Small intestine (tissue), 7 donors: Measurements from ENCODE around the gene SYCP2L. TPM values are rescaled to one million over a fixed set of nuclear protein-coding genes. Genes with fewer than 3 reads are reported as not detected.
A peak's percentile ranks its signal among the peaks of the same experiment; 100 is the strongest.
"Not testable (repeated sequence)": the region's sequence is repeated elsewhere in the genome, so short reads cannot be mapped to it uniquely, and the experiment has no call there.

Experiments used
- DNase-seq, 2 donors: peaks; one replicate each; pipeline versions ENCODE4 v3.0.0 to v3.0.0-alpha.2; 2013
- FAIRE-seq: peaks from 2 replicates; lab custom pipeline; 2012; peaks lifted over from hg19 to GRCh38; lab: Jason Lieb, UNC
- H3K27ac ChIP-seq, 3 donors: one replicate each; pipeline ENCODE4 v1.5.1; 2013; ENCODE audit warnings: low read length in 2 of 3, mild to moderate bottlenecking in 2 of 3, control low read depth in 1 of 3, inconsistent platforms in 1 of 3, low read depth in 1 of 3, moderate library complexity in 1 of 3
- H3K27me3 ChIP-seq, 3 donors: one replicate each; pipeline ENCODE4 v1.6.1; 2013; ENCODE audit warnings: low read length in 3 of 3, inconsistent platforms in 1 of 3; ENCODE audit not compliant: control insufficient read depth in 3 of 3, insufficient read depth in 3 of 3
- H3K36me3 ChIP-seq, 3 donors: one replicate each; pipeline ENCODE4 v1.6.1; 2013; ENCODE audit warnings: low read length in 3 of 3, inconsistent platforms in 1 of 3, low read depth in 1 of 3, mild to moderate bottlenecking in 1 of 3, moderate library complexity in 1 of 3; ENCODE audit not compliant: control insufficient read depth in 3 of 3, insufficient read depth in 2 of 3
- H3K4me1 ChIP-seq, 3 donors: one replicate each; pipeline ENCODE4 v1.6.1; 2013; ENCODE audit warnings: low read length in 2 of 3, inconsistent platforms in 1 of 3, low read depth in 1 of 3, mild to moderate bottlenecking in 1 of 3, moderate library complexity in 1 of 3; ENCODE audit not compliant: control insufficient read depth in 3 of 3, insufficient read depth in 2 of 3
- H3K4me3 ChIP-seq, 3 donors: one replicate each; pipeline ENCODE4 v1.5.1; 2013; ENCODE audit warnings: low read length in 3 of 3, control low read depth in 1 of 3, inconsistent platforms in 1 of 3, low read depth in 1 of 3, mild to moderate bottlenecking in 1 of 3, moderate library complexity in 1 of 3
- H3K9me3 ChIP-seq, 2 donors: one replicate each; pipeline ENCODE4 v1.6.1; 2013; ENCODE audit warnings: low read depth in 1 of 2, low read length in 1 of 2; ENCODE audit not compliant: control insufficient read depth in 2 of 2, insufficient read depth in 1 of 2
- WGBS, 3 donors: extraction: QIAGEN DNeasy Blood & Tissue Kit; methylation state at CpG; one replicate each; pipeline ENCODE4 v1.1.7; 2013; 5-methylcytosine and 5-hydroxymethylcytosine counted together
- polyA plus RNA-seq, 4 donors: library from polyadenylated mRNA; stranded (reverse) in 3 of 4; unstranded in 1 of 4; fragments of 200-250 nt in 3 of 4; fragments of 120-200 nt in 1 of 4; gene quantifications; one replicate each; pipeline versions ENCODE4 v1.2.1 to v1.2.3, GENCODE V29; 2013
- donor health status: healthy with polysubstance abuse.
- donor health status: control.
- donor health status: control.
- donor health status: Bipolar disorder and iron deficiency.
- donor health status: healthy.

The SYCP2L gene
- polyA plus RNA-seq, 4 donors = 0.07 to 0.40 TPM; not detected in 2

GRCh38 chr6:10901770-10902169, 14.9 kb downstream of the SYCP2L start:
- DNase-seq = peak in 1 of 2 donors; percentile 12
- Histone ChIP-seq H3K27ac (no peak overlapping the region), H3K9me3 (no peaks in the 10 kb centered on the region), H3K36me3 (no peaks in the 10 kb centered on the region), H3K4me3 (no peak overlapping the region), H3K4me1 (no peaks in the 10 kb centered on the region), H3K27me3 (no peaks in the 10 kb centered on the region)
- no peak for FAIRE-seq
- WGBS, 3 donors = 76 to 95% (median 91%) methylated on average over 4 of the region's 4 CpGs

- peaks cover 0 to 2% (median 0%) of the 10 kb centered on the region in 3 donors for H3K27me3 ChIP-seq
- H3K27ac ChIP-seq = no peak overlapping the region
- H3K36me3 ChIP-seq = no peaks in the 10 kb centered on the region
- WGBS, 3 donors = 91 to 96% (median 94%) methylated on average over 7 of the region's 7 CpGs
- DNase-seq (no peak), FAIRE-seq (no peak)
- no peaks in the 10 kb centered on the region for H3K9me3 ChIP-seq
- no peak overlapping the region for H3K4me3 ChIP-seq
- H3K4me1 ChIP-seq = no peaks in the 10 kb centered on the region
Observed at GRCh38 chr6:10904015-10904414, 17.2 kb downstream of the SYCP2L start.

- Histone ChIP-seq H3K36me3 (no peaks in the 10 kb centered on the region), H3K27ac (no peak overlapping the region), H3K4me3 (no peak overlapping the region), H3K4me1 (no peaks in the 10 kb centered on the region), H3K27me3 (peaks cover 0 to 2% (median 0%) of the 10 kb centered on the region in 3 donors), H3K9me3 (no peaks in the 10 kb centered on the region)
- 70 to 81% (median 78%) methylated on average over 1 of the region's 1 CpG for WGBS, 3 donors
- no peak for FAIRE-seq
- DNase-seq = no peak
Observed at GRCh38 chr6:10908228-10908627, 21.4 kb downstream of the SYCP2L start.

GRCh38 chr6:10919520-10919919, 32.7 kb downstream of the SYCP2L start:
- H3K4me3 ChIP-seq, H3K27me3 ChIP-seq, H3K9me3 ChIP-seq, DNase-seq, H3K4me1 ChIP-seq, H3K27ac ChIP-seq, H3K36me3 ChIP-seq, FAIRE-seq: not testable (repeated sequence)
- WGBS, 3 donors = 93 to 100% (median 93%) methylated on average over 3 of the region's 3 CpGs

- Histone ChIP-seq H3K4me1 (no peaks in the 10 kb centered on the region), H3K27ac (no peak overlapping the region), H3K27me3 (no peaks in the 10 kb centered on the region), H3K4me3 (no peak overlapping the region), H3K36me3 (no peaks in the 10 kb centered on the region), H3K9me3 (peaks cover 0 to 8% of the 10 kb centered on the region in 2 donors)
- no peak for FAIRE-seq
- no peak for DNase-seq
- 68 to 77% (median 73%) methylated on average over 1 of the region's 1 CpG for WGBS, 3 donors
Observed at GRCh38 chr6:10933126-10933525, 46.3 kb downstream of the SYCP2L start.

- no peaks in the 10 kb centered on the region for H3K9me3 ChIP-seq
- 76 to 95% (median 91%) methylated on average over 2 of the region's 2 CpGs for WGBS, 3 donors
- FAIRE-seq = no peak
- no peak for DNase-seq
- H3K27me3 ChIP-seq = no peaks in the 10 kb centered on the region
- no peak overlapping the region for H3K27ac ChIP-seq
- H3K4me1 ChIP-seq = no peaks in the 10 kb centered on the region
- H3K4me3 ChIP-seq = no peak overlapping the region
- H3K36me3 ChIP-seq = no peaks in the 10 kb centered on the region
Observed at GRCh38 chr6:10939840-10940239, 53.0 kb downstream of the SYCP2L start.

- Histone ChIP-seq H3K36me3 (no peaks in the 10 kb centered on the region), H3K27ac (no peak overlapping the region), H3K27me3 (no peaks in the 10 kb centered on the region), H3K4me1 (no peaks in the 10 kb centered on the region), H3K4me3 (no peak overlapping the region), H3K9me3 (no peaks in the 10 kb centered on the region)
- FAIRE-seq (no peak), DNase-seq (no peak)
- 50 to 73% (median 68%) methylated on average over 1 of the region's 1 CpG for WGBS, 3 donors
Observed at GRCh38 chr6:10945845-10946244, 59.0 kb downstream of the SYCP2L start.

- H3K4me3 ChIP-seq = no peak overlapping the region
- DNase-seq = no peak
- no peaks in the 10 kb centered on the region for H3K4me1 ChIP-seq
- no peaks in the 10 kb centered on the region for H3K9me3 ChIP-seq
- 86 to 93% (median 93%) methylated on average over 5 of the region's 5 CpGs for WGBS, 3 donors
- H3K27me3 ChIP-seq = no peaks in the 10 kb centered on the region
- no peaks in the 10 kb centered on the region for H3K36me3 ChIP-seq
- no peak for FAIRE-seq
- H3K27ac ChIP-seq = no peak overlapping the region
Observed at GRCh38 chr6:10947966-10948365, 61.1 kb downstream of the SYCP2L start.
